Spleen (tissue), 7 donors: ENCODE data around the gene LAMA4.

Experiments used
- POLR2A ChIP-seq, 3 donors: fragments of 450-650 bp; IDR thresholded peaks; one replicate each; pipeline ENCODE4 v1.5.1; 2017; ENCODE audit warnings: antibody characterized with exemption in 3 of 3, mild to moderate bottlenecking in 1 of 3
- POLR2AphosphoS5 ChIP-seq, 3 donors: sonication (generic); formaldehyde crosslinking; IDR thresholded peaks; one replicate each; pipeline ENCODE4 v1.5.1; 2017; ENCODE audit warnings: antibody characterized with exemption in 3 of 3
- TF ChIP-seq, protein P1 (sequence below), 11 experiments: fragments of 200-600 bp in 7 of 11; fragments of 450-650 bp in 4 of 11; sonication (generic) in 4 of 11; IDR thresholded peaks in 8 of 11; conservative IDR thresholded peaks in 3 of 11; 1 replicate in 7 of 11; 2 replicates in 4 of 11; pipeline versions ENCODE4 v1.4.0 to v1.8.0; 2016 to 2021; ENCODE audit warnings: antibody characterized with exemption in 11 of 11, inconsistent platforms in 4 of 11, mild to moderate bottlenecking in 1 of 11
- donor health status: DM: no; HTN: no; CAD: no; lungs with moderate emphysema.
- donor health status: DM: no; HTN: no; CAD: no.
- donor health status: DM: no; HTN: no; CAD: no.

- TF ChIP-seq, protein P1, sequence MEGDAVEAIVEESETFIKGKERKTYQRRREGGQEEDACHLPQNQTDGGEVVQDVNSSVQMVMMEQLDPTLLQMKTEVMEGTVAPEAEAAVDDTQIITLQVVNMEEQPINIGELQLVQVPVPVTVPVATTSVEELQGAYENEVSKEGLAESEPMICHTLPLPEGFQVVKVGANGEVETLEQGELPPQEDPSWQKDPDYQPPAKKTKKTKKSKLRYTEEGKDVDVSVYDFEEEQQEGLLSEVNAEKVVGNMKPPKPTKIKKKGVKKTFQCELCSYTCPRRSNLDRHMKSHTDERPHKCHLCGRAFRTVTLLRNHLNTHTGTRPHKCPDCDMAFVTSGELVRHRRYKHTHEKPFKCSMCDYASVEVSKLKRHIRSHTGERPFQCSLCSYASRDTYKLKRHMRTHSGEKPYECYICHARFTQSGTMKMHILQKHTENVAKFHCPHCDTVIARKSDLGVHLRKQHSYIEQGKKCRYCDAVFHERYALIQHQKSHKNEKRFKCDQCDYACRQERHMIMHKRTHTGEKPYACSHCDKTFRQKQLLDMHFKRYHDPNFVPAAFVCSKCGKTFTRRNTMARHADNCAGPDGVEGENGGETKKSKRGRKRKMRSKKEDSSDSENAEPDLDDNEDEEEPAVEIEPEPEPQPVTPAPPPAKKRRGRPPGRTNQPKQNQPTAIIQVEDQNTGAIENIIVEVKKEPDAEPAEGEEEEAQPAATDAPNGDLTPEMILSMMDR (IDR thresholded peaks at IDR 0.05 in 8 of 11, conservative IDR thresholded peaks at IDR 0.05 in 3 of 11), result no peak
- TF ChIP-seq POLR2A (IDR thresholded peaks at IDR 0.05) (no peak), POLR2AphosphoS5 (IDR thresholded peaks at IDR 0.05) (no peak)
Observed at GRCh38 chr6:112259337-112259675, 4.9 kb upstream of the LAMA4 start.
